ENCODE data around the gene ACTR1A. TPM values are rescaled to one million over a fixed set of nuclear protein-coding genes. Genes with fewer than 3 reads are reported as not detected.

Gene ACTR1A
- total RNA-seq, 1 experiment from 2014 or later: 147 TPM

- TF ChIP-seq TCF7L2 (IDR thresholded peaks at IDR 0.05; ENCODE audit: low read depth, low read length) (no peak), SIN3A (IDR thresholded peaks at IDR 0.05; ENCODE audit: borderline replicate concordance, insufficient read depth, low read depth, low read length) (no peak), POLR2AphosphoS5 (IDR thresholded peaks at IDR 0.05; ENCODE audit: low read depth, low read length) (no peak)
- TF ChIP-seq, protein P1, sequence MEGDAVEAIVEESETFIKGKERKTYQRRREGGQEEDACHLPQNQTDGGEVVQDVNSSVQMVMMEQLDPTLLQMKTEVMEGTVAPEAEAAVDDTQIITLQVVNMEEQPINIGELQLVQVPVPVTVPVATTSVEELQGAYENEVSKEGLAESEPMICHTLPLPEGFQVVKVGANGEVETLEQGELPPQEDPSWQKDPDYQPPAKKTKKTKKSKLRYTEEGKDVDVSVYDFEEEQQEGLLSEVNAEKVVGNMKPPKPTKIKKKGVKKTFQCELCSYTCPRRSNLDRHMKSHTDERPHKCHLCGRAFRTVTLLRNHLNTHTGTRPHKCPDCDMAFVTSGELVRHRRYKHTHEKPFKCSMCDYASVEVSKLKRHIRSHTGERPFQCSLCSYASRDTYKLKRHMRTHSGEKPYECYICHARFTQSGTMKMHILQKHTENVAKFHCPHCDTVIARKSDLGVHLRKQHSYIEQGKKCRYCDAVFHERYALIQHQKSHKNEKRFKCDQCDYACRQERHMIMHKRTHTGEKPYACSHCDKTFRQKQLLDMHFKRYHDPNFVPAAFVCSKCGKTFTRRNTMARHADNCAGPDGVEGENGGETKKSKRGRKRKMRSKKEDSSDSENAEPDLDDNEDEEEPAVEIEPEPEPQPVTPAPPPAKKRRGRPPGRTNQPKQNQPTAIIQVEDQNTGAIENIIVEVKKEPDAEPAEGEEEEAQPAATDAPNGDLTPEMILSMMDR (IDR thresholded peaks at IDR 0.05): no peak
- TF ChIP-seq, protein P2, sequence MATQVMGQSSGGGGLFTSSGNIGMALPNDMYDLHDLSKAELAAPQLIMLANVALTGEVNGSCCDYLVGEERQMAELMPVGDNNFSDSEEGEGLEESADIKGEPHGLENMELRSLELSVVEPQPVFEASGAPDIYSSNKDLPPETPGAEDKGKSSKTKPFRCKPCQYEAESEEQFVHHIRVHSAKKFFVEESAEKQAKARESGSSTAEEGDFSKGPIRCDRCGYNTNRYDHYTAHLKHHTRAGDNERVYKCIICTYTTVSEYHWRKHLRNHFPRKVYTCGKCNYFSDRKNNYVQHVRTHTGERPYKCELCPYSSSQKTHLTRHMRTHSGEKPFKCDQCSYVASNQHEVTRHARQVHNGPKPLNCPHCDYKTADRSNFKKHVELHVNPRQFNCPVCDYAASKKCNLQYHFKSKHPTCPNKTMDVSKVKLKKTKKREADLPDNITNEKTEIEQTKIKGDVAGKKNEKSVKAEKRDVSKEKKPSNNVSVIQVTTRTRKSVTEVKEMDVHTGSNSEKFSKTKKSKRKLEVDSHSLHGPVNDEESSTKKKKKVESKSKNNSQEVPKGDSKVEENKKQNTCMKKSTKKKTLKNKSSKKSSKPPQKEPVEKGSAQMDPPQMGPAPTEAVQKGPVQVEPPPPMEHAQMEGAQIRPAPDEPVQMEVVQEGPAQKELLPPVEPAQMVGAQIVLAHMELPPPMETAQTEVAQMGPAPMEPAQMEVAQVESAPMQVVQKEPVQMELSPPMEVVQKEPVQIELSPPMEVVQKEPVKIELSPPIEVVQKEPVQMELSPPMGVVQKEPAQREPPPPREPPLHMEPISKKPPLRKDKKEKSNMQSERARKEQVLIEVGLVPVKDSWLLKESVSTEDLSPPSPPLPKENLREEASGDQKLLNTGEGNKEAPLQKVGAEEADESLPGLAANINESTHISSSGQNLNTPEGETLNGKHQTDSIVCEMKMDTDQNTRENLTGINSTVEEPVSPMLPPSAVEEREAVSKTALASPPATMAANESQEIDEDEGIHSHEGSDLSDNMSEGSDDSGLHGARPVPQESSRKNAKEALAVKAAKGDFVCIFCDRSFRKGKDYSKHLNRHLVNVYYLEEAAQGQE (IDR thresholded peaks at IDR 0.05; ENCODE audit: insufficient read depth in 1 of 2, low read depth in 2 of 2, low read length in 1 of 2): no peak
- DNase-seq (ENCODE audit: low read depth, low spot score) (no peak), ATAC-seq (no peak)
- ChIA-PET POLR2A (no interaction called here), CTCF (no interaction called here)
- Histone ChIP-seq H3K9me3 (ENCODE audit: control insufficient read depth, insufficient read depth, low read depth, low read length) (no peaks in the 10 kb centered on the region), H3K27me3 (ENCODE audit: control insufficient read depth, insufficient read depth, low read length) (no peaks in the 10 kb centered on the region), H3K4me3 (ENCODE audit: low read depth in 2 of 2, low read length in 2 of 2) (no peak overlapping the region), H3K4me1 (ENCODE audit: control insufficient read depth, insufficient read depth, low read length) (peaks cover 12% of the 10 kb centered on the region), H3K27ac (ENCODE audit: low read length) (no peak overlapping the region), H3K36me3 (ENCODE audit: control insufficient read depth, insufficient read depth, low read length) (no peaks in the 10 kb centered on the region)
- BruUV-seq (replicated peaks): no TSS peak
- in situ Hi-C loops (cut with HindIII; ENCODE audit: low pct_unique_long_range_greater_than_20kb, low sequenced_read_pairs) (no loop called here), intact Hi-C loops (cut with micrococcal nuclease; ENCODE audit: unreplicated experiment) (no loop called here)
These were observed 35.2 kb downstream of the ACTR1A start for GRCh38 chr10:102467318-102467717.

GRCh38 chr10:102465466-102465865, 37.0 kb downstream of the ACTR1A start:
- no peak overlapping the region for H3K27ac ChIP-seq (ENCODE audit: low read length)
- H3K36me3 ChIP-seq (ENCODE audit: control insufficient read depth, insufficient read depth, low read length): peaks cover 3% of the 10 kb centered on the region; the same call in 1 of the 2 replicates
- no TSS peak for BruUV-seq (replicated peaks)
- POLR2A ChIA-PET: no interaction called here
- CTCF ChIA-PET: interaction anchor here (0.6 to 0.8 kb wide), 2 partner anchors 45 to 67 kb away, joined by 4 to 5 read pairs; no protein-coding TSS in a partner anchor
- H3K27me3 ChIP-seq (ENCODE audit: control insufficient read depth, insufficient read depth, low read length): no peaks in the 10 kb centered on the region
- intact Hi-C loops (cut with micrococcal nuclease; ENCODE audit: unreplicated experiment): no loop called here
- ATAC-seq (no peak), DNase-seq (ENCODE audit: low read depth, low spot score) (no peak)
- H3K9me3 ChIP-seq (ENCODE audit: control insufficient read depth, insufficient read depth, low read depth, low read length): no peaks in the 10 kb centered on the region
- in situ Hi-C loops (cut with HindIII; ENCODE audit: low pct_unique_long_range_greater_than_20kb, low sequenced_read_pairs): no loop called here
- no peak overlapping the region for H3K4me3 ChIP-seq (ENCODE audit: low read depth in 2 of 2, low read length in 2 of 2)
- TF ChIP-seq, protein P1 (IDR thresholded peaks at IDR 0.05): no peak
- TF ChIP-seq, protein P2 (IDR thresholded peaks at IDR 0.05; ENCODE audit: insufficient read depth in 1 of 2, low read depth in 2 of 2, low read length in 1 of 2): no peak
- TF ChIP-seq TCF7L2 (IDR thresholded peaks at IDR 0.05; ENCODE audit: low read depth, low read length): no peak
- no peak for TF ChIP-seq SIN3A (IDR thresholded peaks at IDR 0.05; ENCODE audit: borderline replicate concordance, insufficient read depth, low read depth, low read length)
- TF ChIP-seq POLR2AphosphoS5 (IDR thresholded peaks at IDR 0.05; ENCODE audit: low read depth, low read length): no peak
- peaks cover 23% of the 10 kb centered on the region for H3K4me1 ChIP-seq (ENCODE audit: control insufficient read depth, insufficient read depth, low read length)

Data from Panc1 (cell line).